Epithelial cell of esophagus (primary cell): ENCODE data around the gene LRPAP1.

Experiments used
- DNase-seq: peaks from one replicate; pipeline ENCODE4 v3.0.0; 2010; ENCODE audit warnings: low read depth
- H3K4me3 ChIP-seq: 2 replicates; pipeline ENCODE4 v1.5.1; 2011; ENCODE audit warnings: mild to moderate bottlenecking, low read length, control low read depth
- TF ChIP-seq, protein P1 (sequence below): IDR thresholded peaks from 2 replicates; pipeline ENCODE4 v1.5.1; 2011; ENCODE audit warnings: low read depth, mild to moderate bottlenecking, low read length, control low read depth, inconsistent platforms; ENCODE audit not compliant: insufficient read depth; ENCODE audit errors: missing control alignments

The LRPAP1 gene

DNA sequence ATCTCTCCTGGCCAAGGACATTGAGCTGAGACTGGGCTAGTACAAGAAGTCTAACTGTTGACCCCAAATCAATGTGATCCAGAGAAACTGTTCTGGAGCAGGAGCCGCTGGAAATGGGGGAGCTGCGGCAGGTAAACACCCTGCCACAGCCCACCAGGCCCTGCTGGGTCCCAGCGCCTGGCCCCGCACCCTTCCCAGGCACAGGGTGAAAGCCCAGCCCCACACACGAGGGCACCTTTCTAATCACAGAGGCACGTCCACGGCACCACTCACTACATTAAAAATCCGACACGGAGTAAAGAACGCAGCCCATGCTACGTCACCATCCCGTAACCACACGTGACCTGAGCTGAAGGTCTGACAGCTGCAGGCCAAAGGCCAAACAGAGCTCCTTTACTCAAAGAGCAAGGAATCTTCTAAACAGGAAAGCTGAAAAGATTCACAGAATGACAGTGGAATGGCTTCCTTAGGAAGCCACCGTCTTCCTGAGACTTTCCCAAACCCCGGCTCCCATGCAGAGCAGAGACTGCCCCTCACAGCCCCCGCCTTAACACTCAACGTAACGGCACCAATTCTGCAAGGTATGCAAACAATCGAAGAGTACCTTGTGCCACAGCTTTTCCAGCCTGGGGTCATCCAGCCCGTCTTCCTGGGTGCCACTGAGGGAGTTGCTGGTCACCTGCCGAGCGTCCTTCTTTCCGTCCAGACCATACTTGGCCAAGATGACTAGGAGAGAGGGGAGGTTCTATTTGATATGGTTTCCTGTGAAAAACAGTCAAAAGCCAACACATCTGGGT is 12.6 kb downstream of the LRPAP1 start:
- no peak overlapping the region for H3K4me3 ChIP-seq
- DNase-seq: no peak
- TF ChIP-seq, protein P1, sequence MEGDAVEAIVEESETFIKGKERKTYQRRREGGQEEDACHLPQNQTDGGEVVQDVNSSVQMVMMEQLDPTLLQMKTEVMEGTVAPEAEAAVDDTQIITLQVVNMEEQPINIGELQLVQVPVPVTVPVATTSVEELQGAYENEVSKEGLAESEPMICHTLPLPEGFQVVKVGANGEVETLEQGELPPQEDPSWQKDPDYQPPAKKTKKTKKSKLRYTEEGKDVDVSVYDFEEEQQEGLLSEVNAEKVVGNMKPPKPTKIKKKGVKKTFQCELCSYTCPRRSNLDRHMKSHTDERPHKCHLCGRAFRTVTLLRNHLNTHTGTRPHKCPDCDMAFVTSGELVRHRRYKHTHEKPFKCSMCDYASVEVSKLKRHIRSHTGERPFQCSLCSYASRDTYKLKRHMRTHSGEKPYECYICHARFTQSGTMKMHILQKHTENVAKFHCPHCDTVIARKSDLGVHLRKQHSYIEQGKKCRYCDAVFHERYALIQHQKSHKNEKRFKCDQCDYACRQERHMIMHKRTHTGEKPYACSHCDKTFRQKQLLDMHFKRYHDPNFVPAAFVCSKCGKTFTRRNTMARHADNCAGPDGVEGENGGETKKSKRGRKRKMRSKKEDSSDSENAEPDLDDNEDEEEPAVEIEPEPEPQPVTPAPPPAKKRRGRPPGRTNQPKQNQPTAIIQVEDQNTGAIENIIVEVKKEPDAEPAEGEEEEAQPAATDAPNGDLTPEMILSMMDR: no peak

DNA sequence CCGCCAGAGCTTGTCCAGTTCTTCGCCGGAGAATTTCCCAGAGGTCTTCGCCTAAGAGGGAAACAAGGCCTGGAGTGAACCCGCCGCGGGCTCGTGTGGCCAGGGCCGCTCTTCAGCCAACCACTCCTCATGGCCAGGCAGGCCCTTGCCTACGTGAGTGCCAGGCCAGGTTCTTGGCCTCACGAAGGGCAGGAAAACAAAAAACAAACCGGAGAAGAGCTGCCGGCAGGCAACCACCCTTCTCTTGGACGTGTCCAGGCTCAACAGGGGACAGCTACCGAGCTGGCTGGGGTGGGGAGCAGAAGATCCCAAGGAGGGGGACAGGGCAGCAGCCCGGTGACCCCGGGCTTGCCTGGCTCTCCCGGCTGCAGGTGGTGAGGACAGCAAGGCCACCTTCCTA is 13.3 kb downstream of the LRPAP1 start:
- no peak for DNase-seq

DNA sequence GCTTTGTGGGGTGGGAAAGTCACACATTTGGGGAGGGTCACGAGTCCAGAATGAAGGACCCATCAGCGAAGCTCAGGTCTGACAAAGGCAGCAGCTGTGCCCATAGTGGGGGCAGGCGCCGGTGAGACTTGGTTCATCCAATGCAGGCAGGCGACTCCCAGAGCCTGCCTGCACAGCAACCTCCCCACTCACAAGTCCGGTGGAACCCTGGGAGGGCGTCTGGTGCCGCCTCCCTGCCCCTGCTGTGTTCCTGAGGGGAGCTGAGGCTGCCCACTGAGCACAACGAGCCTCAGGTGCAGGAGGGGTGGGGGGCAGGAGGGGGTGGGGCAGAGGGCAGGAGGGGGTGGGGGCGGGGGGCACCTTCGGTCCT is 13.7 kb downstream of the LRPAP1 start:
- DNase-seq: no peak
- TF ChIP-seq, protein P1: no peak
- no peak overlapping the region for H3K4me3 ChIP-seq

More for the DNA sequence above, 13.3 kb downstream of the LRPAP1 start:
- TF ChIP-seq, protein P1: no peak
- H3K4me3 ChIP-seq: no peak overlapping the region

DNA sequence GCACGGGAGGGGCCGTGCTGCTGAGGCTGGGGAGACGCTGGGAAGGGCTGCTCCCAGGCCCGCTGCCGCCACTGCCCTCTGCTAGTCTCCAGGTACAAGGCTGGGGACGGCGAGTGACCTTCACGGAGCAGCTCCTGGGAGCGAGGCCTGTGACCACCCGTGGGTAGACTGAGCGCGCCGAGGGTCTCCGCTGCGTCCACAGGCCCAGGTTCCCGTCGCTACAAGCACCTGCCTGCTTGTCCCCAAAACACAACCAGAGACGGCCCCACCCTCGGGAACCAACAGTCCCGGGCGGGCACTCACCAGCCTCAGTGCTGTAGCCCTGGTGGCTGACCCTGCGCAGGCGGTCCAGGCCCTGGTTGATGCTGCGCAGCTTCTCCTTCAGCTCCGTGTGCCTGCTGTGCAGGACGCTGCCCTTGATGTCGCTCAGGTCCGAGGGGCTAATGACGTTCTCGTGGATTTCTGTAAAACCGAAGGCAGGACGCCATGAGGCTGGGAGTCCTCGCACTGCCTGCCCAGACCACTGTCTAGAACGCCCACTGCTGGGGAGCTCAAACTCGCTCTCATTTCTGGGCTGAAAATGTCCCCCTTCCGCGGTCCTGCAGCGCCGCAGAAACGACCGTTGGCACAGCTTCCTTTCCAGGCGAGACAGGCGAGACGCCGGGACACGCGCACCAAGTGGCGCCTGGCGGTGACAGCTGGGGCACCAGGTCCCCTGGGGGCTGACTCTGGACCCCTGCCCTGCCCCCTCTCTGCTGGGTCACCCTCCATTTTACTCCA is 14.3 kb downstream of the LRPAP1 start:
- TF ChIP-seq, protein P1: no peak
- no peak for DNase-seq
- H3K4me3 ChIP-seq: no peak overlapping the region

DNA sequence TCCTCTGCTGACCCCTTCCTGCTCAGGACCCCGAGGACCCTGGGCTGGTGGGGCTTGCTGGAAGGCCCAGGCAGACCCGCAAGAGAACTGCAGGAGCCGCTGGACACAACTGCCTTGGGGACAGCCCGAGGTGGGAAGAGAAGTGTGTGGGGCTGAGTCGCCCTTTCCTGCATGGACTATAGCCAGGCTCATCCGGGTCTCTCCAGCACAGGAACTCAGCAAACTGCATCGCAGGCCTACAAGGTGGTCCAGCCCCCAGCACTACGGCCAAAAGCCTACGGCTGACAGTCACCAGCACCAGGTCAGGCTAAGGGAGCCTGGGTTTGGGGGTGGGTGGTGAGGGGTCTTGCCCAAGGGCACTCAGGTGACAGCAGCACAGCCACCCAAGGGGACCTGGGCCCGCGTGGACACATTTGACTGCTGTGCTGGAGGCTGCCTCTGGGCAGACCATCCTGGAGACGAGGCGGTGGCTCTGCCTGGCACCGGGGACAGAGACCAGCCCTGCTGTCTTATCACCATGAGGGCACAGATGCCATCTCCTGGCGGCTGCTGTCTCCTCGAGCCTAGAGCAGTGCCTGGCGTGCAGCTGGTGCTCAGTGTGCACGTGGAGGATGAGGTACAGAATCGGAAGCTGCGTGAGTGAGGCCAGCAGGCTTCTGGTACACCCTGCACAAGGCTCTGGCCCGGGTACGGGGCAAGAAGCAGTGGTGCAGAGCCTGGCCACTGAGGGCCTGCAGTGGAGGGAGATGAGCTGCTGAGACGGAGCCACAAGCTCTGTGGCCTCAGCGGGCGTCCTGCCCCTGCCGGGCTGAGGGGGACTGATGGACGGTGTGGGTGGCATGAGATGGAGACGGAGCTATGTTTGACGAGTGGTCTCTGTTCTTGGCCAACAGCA is 15.1 kb downstream of the LRPAP1 start:
- no peak overlapping the region for H3K4me3 ChIP-seq
- TF ChIP-seq, protein P1: no peak
- no peak for DNase-seq

DNA sequence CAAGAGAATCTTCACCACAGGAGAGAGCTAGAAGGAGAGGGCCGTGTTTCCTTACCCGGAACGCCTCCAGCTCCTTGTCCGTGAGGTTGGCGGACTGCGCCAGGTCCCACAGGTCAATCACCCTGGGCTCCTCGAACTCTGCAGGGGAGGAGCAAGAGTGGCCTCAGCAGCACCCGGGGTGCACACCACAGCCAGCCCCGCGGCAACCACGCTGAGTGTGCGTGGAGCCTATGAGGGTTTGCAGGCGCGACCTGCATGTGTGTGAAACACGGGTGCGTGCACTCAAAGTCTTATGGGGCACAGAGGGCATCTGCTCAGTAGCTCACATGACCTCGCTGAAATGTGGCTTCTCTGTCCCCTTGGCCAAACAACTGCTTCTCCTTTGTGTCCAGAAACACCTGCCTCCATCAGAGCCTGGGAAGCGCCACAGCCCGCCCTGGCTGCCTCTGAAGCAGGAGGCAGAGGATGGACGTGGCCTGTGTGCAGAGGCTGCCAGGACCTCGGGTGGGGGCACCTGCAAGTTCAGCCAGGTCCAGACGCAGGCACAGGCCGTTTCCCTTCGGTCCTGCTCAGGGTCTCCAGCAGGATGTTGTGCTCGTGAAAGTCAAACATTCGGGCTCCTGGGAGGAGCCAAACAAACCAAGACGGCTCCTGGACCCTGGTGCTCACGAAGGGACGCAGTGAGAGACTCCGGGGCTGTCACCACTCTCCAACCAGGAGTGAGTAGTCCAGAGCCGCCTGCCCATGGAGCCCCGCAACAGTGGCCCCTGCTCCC is 16.0 kb downstream of the LRPAP1 start:
- H3K4me3 ChIP-seq: no peak overlapping the region
- DNase-seq: no peak
- TF ChIP-seq, protein P1: no peak
